ENCODE data around the gene ADAP1. TPM values are rescaled to one million over a fixed set of nuclear protein-coding genes. Genes with fewer than 3 reads are reported as not detected.
A peak's percentile ranks its signal among the peaks of the same experiment; 100 is the strongest.

ADAP1 gene
- polyA plus RNA-seq, 1 experiment: 0.87 TPM

- H3K27me3 ChIP-seq (ENCODE audit: control insufficient read depth, insufficient read depth, low read length): peaks cover 4% of the 10 kb centered on the region
- DNase-seq (ENCODE audit: low read depth, low spot score): no peak
- no peak overlapping the region for H3K27ac ChIP-seq (ENCODE audit: low read depth, low read length)
- no peak overlapping the region for H3K4me3 ChIP-seq (ENCODE audit: low read depth, low read length)
- H3K9me3 ChIP-seq (ENCODE audit: control insufficient read depth, insufficient read depth, low read length): peaks cover 5% of the 10 kb centered on the region; the same call in 1 of the 2 replicates
- TF ChIP-seq, protein P1, sequence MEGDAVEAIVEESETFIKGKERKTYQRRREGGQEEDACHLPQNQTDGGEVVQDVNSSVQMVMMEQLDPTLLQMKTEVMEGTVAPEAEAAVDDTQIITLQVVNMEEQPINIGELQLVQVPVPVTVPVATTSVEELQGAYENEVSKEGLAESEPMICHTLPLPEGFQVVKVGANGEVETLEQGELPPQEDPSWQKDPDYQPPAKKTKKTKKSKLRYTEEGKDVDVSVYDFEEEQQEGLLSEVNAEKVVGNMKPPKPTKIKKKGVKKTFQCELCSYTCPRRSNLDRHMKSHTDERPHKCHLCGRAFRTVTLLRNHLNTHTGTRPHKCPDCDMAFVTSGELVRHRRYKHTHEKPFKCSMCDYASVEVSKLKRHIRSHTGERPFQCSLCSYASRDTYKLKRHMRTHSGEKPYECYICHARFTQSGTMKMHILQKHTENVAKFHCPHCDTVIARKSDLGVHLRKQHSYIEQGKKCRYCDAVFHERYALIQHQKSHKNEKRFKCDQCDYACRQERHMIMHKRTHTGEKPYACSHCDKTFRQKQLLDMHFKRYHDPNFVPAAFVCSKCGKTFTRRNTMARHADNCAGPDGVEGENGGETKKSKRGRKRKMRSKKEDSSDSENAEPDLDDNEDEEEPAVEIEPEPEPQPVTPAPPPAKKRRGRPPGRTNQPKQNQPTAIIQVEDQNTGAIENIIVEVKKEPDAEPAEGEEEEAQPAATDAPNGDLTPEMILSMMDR (IDR thresholded peaks at IDR 0.05; ENCODE audit: low read depth, low read length): no peak
- POLR2A ChIA-PET: interaction anchor here (0.8 kb wide), 1 partner anchor 187 kb away, joined by 4 read pairs; no protein-coding TSS in a partner anchor
- CTCF ChIA-PET: no interaction called here
These were observed 50.3 kb downstream of the ADAP1 start for GRCh38 chr7:903921-904755.

GRCh38 chr7:902996-903395 is 51.5 kb downstream of the ADAP1 start:
- TF ChIP-seq, protein P1 (IDR thresholded peaks at IDR 0.05; ENCODE audit: low read depth, low read length): no peak
- POLR2A ChIA-PET: no interaction called here
- CTCF ChIA-PET: interaction anchor here (0.5 kb wide), 1 partner anchor 163 kb away, joined by 3 read pairs; no protein-coding TSS in a partner anchor
- Histone ChIP-seq H3K9me3 (ENCODE audit: control insufficient read depth, insufficient read depth, low read length) (peaks cover 5% of the 10 kb centered on the region; the same call in 1 of the 2 replicates), H3K27ac (ENCODE audit: low read depth, low read length) (no peak overlapping the region), H3K4me3 (ENCODE audit: low read depth, low read length) (no peak overlapping the region), H3K27me3 (ENCODE audit: control insufficient read depth, insufficient read depth, low read length) (peaks cover 4% of the 10 kb centered on the region)
- no peak for DNase-seq (ENCODE audit: low read depth, low spot score)

- Histone ChIP-seq H3K4me3 (ENCODE audit: low read depth, low read length) (no peak overlapping the region), H3K27ac (ENCODE audit: low read depth, low read length) (no peak overlapping the region), H3K9me3 (ENCODE audit: control insufficient read depth, insufficient read depth, low read length) (peaks cover 5% of the 10 kb centered on the region; the same call in 1 of the 2 replicates), H3K27me3 (ENCODE audit: control insufficient read depth, insufficient read depth, low read length) (peaks cover 4% of the 10 kb centered on the region)
- ChIA-PET POLR2A (interaction anchor here (0.6 to 1.3 kb wide), 2 partner anchors 74 to 247 kb away, joined by 3 to 6 read pairs; no protein-coding TSS in a partner anchor), CTCF (no interaction called here)
- DNase-seq (ENCODE audit: low read depth, low spot score): peak; percentile 58
- TF ChIP-seq, protein P1 (IDR thresholded peaks at IDR 0.05; ENCODE audit: low read depth, low read length): no peak
These were observed 52.9 kb downstream of the ADAP1 start for GRCh38 chr7:901388-902154.

GRCh38 chr7:901041-901387 is 53.5 kb downstream of the ADAP1 start:
- TF ChIP-seq, protein P1 (IDR thresholded peaks at IDR 0.05; ENCODE audit: low read depth, low read length): no peak
- H3K4me3 ChIP-seq (ENCODE audit: low read depth, low read length): no peak overlapping the region
- no peaks in the 10 kb centered on the region for H3K27me3 ChIP-seq (ENCODE audit: control insufficient read depth, insufficient read depth, low read length)
- POLR2A ChIA-PET: interaction anchor here (0.6 to 1.3 kb wide), 2 partner anchors 75 to 248 kb away, joined by 3 to 6 read pairs; no protein-coding TSS in a partner anchor
- CTCF ChIA-PET: no interaction called here
- H3K9me3 ChIP-seq (ENCODE audit: control insufficient read depth, insufficient read depth, low read length): peaks cover 5% of the 10 kb centered on the region; the same call in 1 of the 2 replicates
- H3K27ac ChIP-seq (ENCODE audit: low read depth, low read length): no peak overlapping the region
- no peak for DNase-seq (ENCODE audit: low read depth, low spot score)

Data from AG04450 (cell line).